ENCODE results near the gene CACNB2. TPM values are rescaled to one million over a fixed set of nuclear protein-coding genes. Genes with fewer than 3 reads are reported as not detected.

Gene CACNB2
- total RNA-seq, 1 experiment from 2014 or later: not detected

DNA sequence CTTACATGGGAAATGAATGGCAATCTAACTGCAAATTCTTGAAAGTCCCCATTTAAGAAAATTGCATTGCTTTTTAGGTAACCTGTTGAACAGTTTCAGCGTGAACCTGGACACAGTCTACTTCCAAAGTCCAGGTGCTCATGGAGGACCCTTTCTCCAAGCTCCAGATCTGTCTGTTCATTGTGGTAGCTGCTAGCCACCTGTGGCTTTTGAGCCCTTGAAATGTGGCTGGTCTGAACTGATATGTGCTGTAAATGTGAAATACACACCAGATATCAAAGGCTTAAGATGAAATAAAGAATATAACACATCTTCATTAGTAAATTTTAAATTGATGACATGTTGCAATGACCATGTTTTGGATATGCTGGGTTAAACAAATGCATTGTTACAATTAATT, 4.2 kb downstream of the CACNB2 start:
- Mint-ChIP-seq H3K27me3 (ENCODE audit: unreplicated experiment) (no peaks in the 10 kb centered on the region), H3K4me3 (ENCODE audit: low read depth, unreplicated experiment) (no peak overlapping the region), H3K36me3 (ENCODE audit: insufficient read depth, unreplicated experiment) (no peaks in the 10 kb centered on the region), H3K9me3 (ENCODE audit: low read depth, unreplicated experiment) (no peaks in the 10 kb centered on the region), H3K27ac (ENCODE audit: unreplicated experiment) (no peak overlapping the region), H3K4me1 (ENCODE audit: low read depth, unreplicated experiment) (no peaks in the 10 kb centered on the region)
- intact Hi-C loops (cut with micrococcal nuclease; ENCODE audit: unreplicated experiment): no loop called here
- no peak for DNase-seq
- no TSS peak for BruUV-seq (replicated peaks)
- TF ChIP-seq, protein P1, sequence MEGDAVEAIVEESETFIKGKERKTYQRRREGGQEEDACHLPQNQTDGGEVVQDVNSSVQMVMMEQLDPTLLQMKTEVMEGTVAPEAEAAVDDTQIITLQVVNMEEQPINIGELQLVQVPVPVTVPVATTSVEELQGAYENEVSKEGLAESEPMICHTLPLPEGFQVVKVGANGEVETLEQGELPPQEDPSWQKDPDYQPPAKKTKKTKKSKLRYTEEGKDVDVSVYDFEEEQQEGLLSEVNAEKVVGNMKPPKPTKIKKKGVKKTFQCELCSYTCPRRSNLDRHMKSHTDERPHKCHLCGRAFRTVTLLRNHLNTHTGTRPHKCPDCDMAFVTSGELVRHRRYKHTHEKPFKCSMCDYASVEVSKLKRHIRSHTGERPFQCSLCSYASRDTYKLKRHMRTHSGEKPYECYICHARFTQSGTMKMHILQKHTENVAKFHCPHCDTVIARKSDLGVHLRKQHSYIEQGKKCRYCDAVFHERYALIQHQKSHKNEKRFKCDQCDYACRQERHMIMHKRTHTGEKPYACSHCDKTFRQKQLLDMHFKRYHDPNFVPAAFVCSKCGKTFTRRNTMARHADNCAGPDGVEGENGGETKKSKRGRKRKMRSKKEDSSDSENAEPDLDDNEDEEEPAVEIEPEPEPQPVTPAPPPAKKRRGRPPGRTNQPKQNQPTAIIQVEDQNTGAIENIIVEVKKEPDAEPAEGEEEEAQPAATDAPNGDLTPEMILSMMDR (IDR thresholded peaks at IDR 0.05; ENCODE audit: unreplicated experiment): no peak
- CTCF ChIA-PET: no interaction called here

DNA sequence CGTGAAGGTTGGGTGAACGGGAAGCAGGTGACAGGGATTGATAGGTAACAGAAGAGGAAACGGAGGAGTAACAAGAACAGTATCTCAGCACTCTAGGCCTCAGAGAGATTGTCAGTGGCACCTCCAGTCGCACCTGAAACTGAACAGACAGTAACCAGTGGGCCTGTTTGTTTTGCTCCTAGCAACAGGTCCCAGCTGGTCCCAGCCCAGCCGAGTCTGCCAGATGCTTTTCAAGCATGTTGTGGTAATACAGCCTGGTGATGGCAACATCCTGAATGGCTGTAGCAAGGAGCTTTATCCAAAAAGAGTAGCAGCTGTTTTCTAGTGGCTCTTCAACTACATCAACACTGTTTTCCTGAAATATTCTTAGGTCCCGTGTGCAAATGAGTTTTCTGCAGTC, 4.7 kb downstream of the CACNB2 start:
- H3K9me3 Mint-ChIP-seq (ENCODE audit: low read depth, unreplicated experiment): no peaks in the 10 kb centered on the region
- no TSS peak for BruUV-seq (replicated peaks)
- H3K36me3 Mint-ChIP-seq (ENCODE audit: insufficient read depth, unreplicated experiment): no peaks in the 10 kb centered on the region
- H3K4me1 Mint-ChIP-seq (ENCODE audit: low read depth, unreplicated experiment): no peaks in the 10 kb centered on the region
- H3K27me3 Mint-ChIP-seq (ENCODE audit: unreplicated experiment): no peaks in the 10 kb centered on the region
- intact Hi-C loops (cut with micrococcal nuclease; ENCODE audit: unreplicated experiment): no loop called here
- H3K4me3 Mint-ChIP-seq (ENCODE audit: low read depth, unreplicated experiment): no peak overlapping the region
- CTCF ChIA-PET: no interaction called here
- DNase-seq: no peak
- H3K27ac Mint-ChIP-seq (ENCODE audit: unreplicated experiment): no peak overlapping the region
- TF ChIP-seq, protein P1 (IDR thresholded peaks at IDR 0.05; ENCODE audit: unreplicated experiment): no peak

DNA sequence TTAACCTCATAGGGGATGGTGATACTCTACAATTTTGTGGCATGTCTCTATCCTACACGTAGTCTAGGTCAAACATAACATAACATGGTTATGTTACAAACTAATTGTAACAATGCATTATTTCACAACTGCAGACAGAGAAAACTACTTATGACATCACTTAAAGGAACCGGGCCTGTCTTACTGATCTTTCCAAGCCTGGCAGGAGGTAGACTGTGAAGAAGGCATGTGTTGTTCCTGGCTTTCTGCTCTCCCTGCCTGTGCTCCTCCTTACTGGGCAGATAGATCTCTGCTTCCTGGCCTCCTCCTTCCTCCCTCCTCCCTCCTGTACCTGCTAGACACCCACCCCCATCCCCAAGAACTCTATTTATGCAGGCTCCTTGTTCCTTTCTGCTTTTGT, 5.4 kb downstream of the CACNB2 start:
- intact Hi-C loops (cut with micrococcal nuclease; ENCODE audit: unreplicated experiment): no loop called here
- Mint-ChIP-seq H3K27me3 (ENCODE audit: unreplicated experiment) (no peaks in the 10 kb centered on the region), H3K9me3 (ENCODE audit: low read depth, unreplicated experiment) (no peaks in the 10 kb centered on the region), H3K27ac (ENCODE audit: unreplicated experiment) (no peak overlapping the region), H3K36me3 (ENCODE audit: insufficient read depth, unreplicated experiment) (no peaks in the 10 kb centered on the region), H3K4me1 (ENCODE audit: low read depth, unreplicated experiment) (no peaks in the 10 kb centered on the region), H3K4me3 (ENCODE audit: low read depth, unreplicated experiment) (no peak overlapping the region)
- no peak for DNase-seq
- TF ChIP-seq, protein P1 (IDR thresholded peaks at IDR 0.05; ENCODE audit: unreplicated experiment): no peak
- no TSS peak for BruUV-seq (replicated peaks)
- CTCF ChIA-PET: interaction anchor here (0.6 to 0.7 kb wide), 2 partner anchors 56 to 168 kb away, joined by 4 to 5 read pairs; no protein-coding TSS in a partner anchor

DNA sequence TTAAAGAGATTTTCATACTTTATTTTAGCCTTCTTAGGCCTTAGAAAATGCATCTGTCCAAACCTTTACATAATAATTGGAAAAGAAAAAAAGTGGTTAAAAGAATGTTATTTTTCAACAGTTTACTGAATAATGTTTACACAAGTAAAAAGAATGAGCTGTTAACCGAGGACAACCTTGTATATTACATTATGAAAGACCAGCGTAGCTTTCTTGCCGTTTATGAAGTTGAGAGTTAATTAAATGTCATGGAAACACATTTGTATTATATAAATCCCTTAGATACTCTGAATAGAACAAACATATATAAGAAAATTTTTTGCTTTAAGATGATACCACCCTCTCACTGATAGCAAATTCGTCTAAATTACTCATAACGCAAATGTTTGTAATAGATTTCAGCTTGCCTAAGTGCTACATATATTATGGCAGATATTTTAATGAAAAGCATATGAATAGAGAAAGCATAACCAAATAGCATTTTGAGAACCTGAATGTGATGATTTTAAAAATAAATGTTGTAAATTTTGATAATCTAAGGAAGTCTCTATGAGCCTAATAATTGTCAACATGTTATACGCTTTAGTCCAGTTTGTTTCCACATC, 9.1 kb downstream of the CACNB2 start:
- peaks cover 3% of the 10 kb centered on the region for H3K9me3 Mint-ChIP-seq (ENCODE audit: low read depth, unreplicated experiment)
- H3K4me1 Mint-ChIP-seq (ENCODE audit: low read depth, unreplicated experiment): no peaks in the 10 kb centered on the region
- H3K27ac Mint-ChIP-seq (ENCODE audit: unreplicated experiment): no peak overlapping the region
- H3K27me3 Mint-ChIP-seq (ENCODE audit: unreplicated experiment): no peaks in the 10 kb centered on the region
- TF ChIP-seq, protein P1 (IDR thresholded peaks at IDR 0.05; ENCODE audit: unreplicated experiment): no peak
- CTCF ChIA-PET: no interaction called here
- no TSS peak for BruUV-seq (replicated peaks)
- intact Hi-C loops (cut with micrococcal nuclease; ENCODE audit: unreplicated experiment): no loop called here
- no peaks in the 10 kb centered on the region for H3K36me3 Mint-ChIP-seq (ENCODE audit: insufficient read depth, unreplicated experiment)
- no peak for DNase-seq
- no peak overlapping the region for H3K4me3 Mint-ChIP-seq (ENCODE audit: low read depth, unreplicated experiment)

All from Calu3 (cell line).